Activated CD8-positive, alpha-beta T cell treated with anti-CD3 and anti-CD28 coated beads, Interleukin-2, amount 10 ng/mL, durations not matched to agents 7 days and 5 days (primary cell): ENCODE results near the gene NANOS3. TPM values are rescaled to one million over a fixed set of nuclear protein-coding genes. Genes with fewer than 3 reads are reported as not detected.
A peak's percentile ranks its signal among the peaks of the same experiment; 100 is the strongest.
"Not testable (repeated sequence)": the region's sequence is repeated elsewhere in the genome, so short reads cannot be mapped to it uniquely, and the experiment has no call there.

Experiments
- ATAC-seq: fragments of 150-1000 bp; cut with Tn5 transposase; one replicate; pipeline ENCODE4 v1.10.0; 2021; ENCODE audit warnings: moderate library complexity
- CTCF ChIA-PET: fragments of 350-600 bp; sonication (Branson Sonifier 250); formaldehyde crosslinking; loops from one replicate; lab custom pipeline; 2021; ENCODE audit warnings: antibody characterized with exemption; lab: Charles Lee
- POLR2A ChIA-PET: fragments of 350-600 bp; sonication (Branson Sonifier 250); formaldehyde crosslinking; loops from one replicate; lab custom pipeline; 2021; ENCODE audit warnings: antibody characterized with exemption; lab: Charles Lee
- DNase-seq: peaks from one replicate; pipeline ENCODE4 v3.0.0-alpha.2; 2020
- H3K27ac Mint-ChIP-seq: one replicate; pipeline ENCODE4 v1.8.0; 2021; ENCODE audit warnings: mild to moderate bottlenecking, mixed read lengths
- H3K27me3 Mint-ChIP-seq: one replicate; pipeline ENCODE4 v1.8.0; 2021; ENCODE audit warnings: low read depth, mixed read lengths
- H3K36me3 Mint-ChIP-seq: one replicate; pipeline ENCODE4 v1.8.0; 2021; ENCODE audit warnings: low read depth, mixed read lengths
- H3K4me1 Mint-ChIP-seq: one replicate; pipeline ENCODE4 v1.8.0; 2021; ENCODE audit warnings: low read depth, mixed read lengths
- H3K4me3 Mint-ChIP-seq: one replicate; pipeline ENCODE4 v1.8.0; 2021; ENCODE audit warnings: mild to moderate bottlenecking, mixed read lengths
- H3K9me3 Mint-ChIP-seq: one replicate; pipeline ENCODE4 v1.8.0; 2022; ENCODE audit warnings: mixed read lengths; ENCODE audit not compliant: insufficient read depth
- total RNA-seq, 2 experiments: library from RNA; stranded (reverse); gene quantifications; one replicate each; pipeline ENCODE4 v1.2.3, GENCODE V29; 2021

Gene NANOS3
- total RNA-seq, 2 experiments from 2014 or later, result 0.60 to 0.90 TPM

DNA sequence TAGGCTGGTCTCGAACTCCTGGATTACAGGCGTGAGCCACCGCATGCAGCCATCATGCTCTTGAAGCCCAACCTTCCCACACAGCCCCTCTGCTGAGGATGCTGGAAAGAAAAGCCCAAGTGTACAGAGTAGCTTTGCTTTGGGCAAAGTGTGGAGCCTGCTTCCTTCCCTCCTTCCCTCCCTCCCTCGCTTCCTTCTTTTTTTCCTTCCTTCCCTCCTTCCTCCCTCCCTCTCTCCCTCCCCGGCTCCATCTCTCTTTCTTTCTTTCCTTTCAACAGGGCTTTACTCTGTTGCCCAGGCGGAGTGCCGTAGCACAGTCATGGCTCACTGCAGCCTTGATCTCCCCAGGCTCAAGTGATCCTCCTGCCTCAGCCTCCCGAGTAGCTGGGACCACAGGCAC lies 31.7 kb downstream of the NANOS3 start:
- Mint-ChIP-seq H3K36me3 (peaks cover 21% of the 10 kb centered on the region), H3K4me1 (peaks cover 28% of the 10 kb centered on the region), H3K9me3 (peaks cover 3% of the 10 kb centered on the region), H3K4me3 (no peak overlapping the region), H3K27ac (no peak overlapping the region), H3K27me3 (no peaks in the 10 kb centered on the region)
- DNase-seq, result no peak
- POLR2A ChIA-PET, result no interaction called here
- CTCF ChIA-PET, result no interaction called here
- no peak for ATAC-seq

- peaks cover 21% of the 10 kb centered on the region for H3K4me1 Mint-ChIP-seq
- peaks cover 21% of the 10 kb centered on the region for H3K36me3 Mint-ChIP-seq
- POLR2A ChIA-PET, result no interaction called here
Measured at GRCh38 chr19:13909430-13909829, 32.5 kb downstream of the NANOS3 start.

GRCh38 chr19:13913352-13913751 lies 36.4 kb downstream of the NANOS3 start:
- DNase-seq (no peak), ATAC-seq (no peak)
- H3K27me3 Mint-ChIP-seq, result no peaks in the 10 kb centered on the region
- no peak overlapping the region for H3K27ac Mint-ChIP-seq
- no peaks in the 10 kb centered on the region for H3K9me3 Mint-ChIP-seq
- no peaks in the 10 kb centered on the region for H3K4me1 Mint-ChIP-seq
- ChIA-PET POLR2A (no interaction called here), CTCF (no interaction called here)
- H3K4me3 Mint-ChIP-seq, result no peak overlapping the region
- peaks cover 27% of the 10 kb centered on the region for H3K36me3 Mint-ChIP-seq

More at GRCh38 chr19:13909430-13909829, 32.5 kb downstream of the NANOS3 start:
- H3K27me3 Mint-ChIP-seq, result no peaks in the 10 kb centered on the region
- no peak overlapping the region for H3K4me3 Mint-ChIP-seq
- H3K9me3 Mint-ChIP-seq, result peaks cover 3% of the 10 kb centered on the region
- no peak overlapping the region for H3K27ac Mint-ChIP-seq
- CTCF ChIA-PET, result no interaction called here
- no peak for ATAC-seq
- no peak for DNase-seq

GRCh38 chr19:13914777-13915176 lies 37.8 kb downstream of the NANOS3 start:
- Mint-ChIP-seq H3K4me3 (no peak overlapping the region), H3K27ac (no peak overlapping the region), H3K27me3 (no peaks in the 10 kb centered on the region), H3K4me1 (no peaks in the 10 kb centered on the region), H3K36me3 (peaks cover 28% of the 10 kb centered on the region), H3K9me3 (no peaks in the 10 kb centered on the region)
- ATAC-seq (no peak), DNase-seq (no peak)
- ChIA-PET CTCF (interaction anchor here (1.0 to 1.5 kb wide), 2 partner anchors 128 to 157 kb away, joined by 3 read pairs; no protein-coding TSS in a partner anchor), POLR2A (no interaction called here)

GRCh38 chr19:13917888-13918406 lies 41.0 kb downstream of the NANOS3 start:
- H3K4me1 Mint-ChIP-seq, result peaks cover 4% of the 10 kb centered on the region
- no peaks in the 10 kb centered on the region for H3K9me3 Mint-ChIP-seq
- CTCF ChIA-PET, result no interaction called here
- peaks cover 43% of the 10 kb centered on the region for H3K36me3 Mint-ChIP-seq
- DNase-seq (no peak), ATAC-seq (no peak)
- H3K27ac Mint-ChIP-seq, result no peak overlapping the region
- POLR2A ChIA-PET, result interaction anchor here (2.5 kb wide), 1 partner anchor 11 kb away, joined by 10 read pairs; no protein-coding TSS in a partner anchor
- no peak overlapping the region for H3K4me3 Mint-ChIP-seq
- no peaks in the 10 kb centered on the region for H3K27me3 Mint-ChIP-seq

DNA sequence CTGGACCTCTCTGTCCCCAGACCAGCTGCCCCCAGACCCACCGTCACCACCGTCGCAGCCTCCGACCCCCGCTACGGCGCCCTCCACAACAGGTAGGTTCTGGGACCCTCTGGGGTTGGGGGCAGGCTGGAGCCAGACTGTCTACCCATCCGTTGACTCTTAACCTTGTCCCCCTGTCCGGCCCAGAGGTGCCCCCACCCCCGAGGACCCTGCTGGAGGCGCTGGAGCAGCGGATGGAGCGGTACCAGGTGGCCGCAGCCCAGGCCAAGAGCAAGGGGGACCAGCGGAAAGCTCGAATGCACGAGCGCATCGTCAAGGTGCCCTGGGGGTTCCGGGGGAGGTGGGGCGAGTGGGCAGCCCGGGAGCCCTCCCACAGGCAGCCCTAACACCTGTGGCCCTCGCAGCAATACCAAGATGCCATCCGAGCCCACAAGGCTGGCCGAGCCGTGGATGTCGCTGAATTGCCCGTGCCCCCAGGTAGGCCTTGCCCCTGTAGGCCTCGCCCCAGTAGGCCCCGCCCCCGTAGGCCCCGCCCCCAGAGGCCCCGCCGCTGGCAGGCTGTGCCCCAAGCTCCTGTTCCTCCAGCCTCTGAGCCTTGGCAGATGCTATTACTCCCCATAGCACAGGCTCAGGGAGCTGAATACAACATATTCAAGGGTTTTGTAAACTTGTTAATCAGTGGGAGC lies 41.9 kb downstream of the NANOS3 start:
- H3K36me3 Mint-ChIP-seq, result peaks cover 45% of the 10 kb centered on the region
- no peak for ATAC-seq
- H3K4me3 Mint-ChIP-seq, result no peak overlapping the region
- no peak overlapping the region for H3K27ac Mint-ChIP-seq
- H3K27me3 Mint-ChIP-seq, result no peaks in the 10 kb centered on the region
- no peak for DNase-seq
- H3K9me3 Mint-ChIP-seq, result no peaks in the 10 kb centered on the region
- ChIA-PET CTCF (no interaction called here), POLR2A (no interaction called here)
- peaks cover 4% of the 10 kb centered on the region for H3K4me1 Mint-ChIP-seq

GRCh38 chr19:13920524-13920923 lies 43.6 kb downstream of the NANOS3 start:
- H3K27ac Mint-ChIP-seq, result peak overlapping the region; percentile 39
- H3K4me3 Mint-ChIP-seq, result no peak overlapping the region
- DNase-seq (no peak), ATAC-seq (no peak)
- peaks cover 44% of the 10 kb centered on the region for H3K36me3 Mint-ChIP-seq
- H3K27me3 Mint-ChIP-seq, result no peaks in the 10 kb centered on the region
- ChIA-PET CTCF (interaction anchor here (1.0 to 1.2 kb wide), 3 partner anchors 17 to 138 kb away, joined by 3 to 6 read pairs (median 4); no protein-coding TSS in a partner anchor), POLR2A (interaction anchor here (0.6 kb wide), 1 partner anchor 78 kb away, joined by 3 read pairs; no protein-coding TSS in a partner anchor)
- H3K4me1 Mint-ChIP-seq, result peaks cover 4% of the 10 kb centered on the region
- no peaks in the 10 kb centered on the region for H3K9me3 Mint-ChIP-seq

DNA sequence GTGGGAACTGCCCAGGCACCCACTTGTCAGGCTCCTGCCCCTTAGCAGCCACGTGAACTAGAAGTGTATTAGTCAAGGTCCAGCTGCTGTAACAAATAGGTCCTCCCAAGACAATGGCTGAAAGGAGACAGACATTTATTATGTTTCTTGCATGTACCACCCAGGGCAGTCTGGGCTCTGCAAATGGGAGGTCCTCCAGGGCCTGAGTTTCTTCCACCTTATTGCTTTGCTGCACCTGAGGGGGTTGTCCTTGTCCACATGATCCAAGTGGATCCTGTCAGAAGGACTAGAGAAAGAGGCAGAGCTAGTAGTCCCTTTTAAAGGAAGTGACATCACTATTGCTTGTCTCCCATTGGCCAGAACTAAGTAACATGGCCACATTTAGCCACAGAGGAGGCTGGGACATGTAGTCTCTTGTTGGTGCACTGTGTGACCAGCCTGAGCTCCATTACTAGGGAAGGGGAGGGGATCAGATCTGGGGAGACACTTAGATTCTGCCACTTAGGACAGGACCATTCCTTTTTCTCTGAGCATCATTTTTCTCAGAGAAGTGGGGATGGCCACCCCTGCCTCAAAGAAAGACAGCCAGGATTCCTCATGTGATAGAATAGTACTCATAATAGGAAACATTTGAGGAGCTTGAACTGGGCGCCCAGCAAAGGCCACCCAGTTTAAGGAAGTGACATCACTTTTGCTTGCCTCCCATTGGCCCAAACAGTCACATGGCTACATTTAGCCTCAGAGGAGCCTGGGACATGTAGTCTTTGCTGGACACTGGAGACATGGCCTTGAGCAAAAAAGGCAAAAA lies 44.2 kb downstream of the NANOS3 start:
- peak; percentile 52 for DNase-seq
- ATAC-seq, result peak; percentile 80
- POLR2A ChIA-PET, result interaction anchor here (0.6 to 1.6 kb wide), 2 partner anchors 78 to 111 kb away, joined by 3 to 6 read pairs; partner anchors contain the start of gene IL27RA
- Mint-ChIP-seq H3K4me3 (no peak overlapping the region), H3K4me1 (peaks cover 4% of the 10 kb centered on the region), H3K27me3 (no peaks in the 10 kb centered on the region), H3K9me3 (no peaks in the 10 kb centered on the region), H3K36me3 (peaks cover 46% of the 10 kb centered on the region), H3K27ac (peak overlapping the region; percentile 65)
- CTCF ChIA-PET, result interaction anchor here (0.7 to 1.3 kb wide), 5 partner anchors 18 to 151 kb away, joined by 3 to 6 read pairs (median 3); partner anchors contain the start of genes IL27RA and MISP3

- H3K4me3 Mint-ChIP-seq, DNase-seq, H3K27ac Mint-ChIP-seq, H3K4me1 Mint-ChIP-seq, H3K27me3 Mint-ChIP-seq, ATAC-seq, H3K9me3 Mint-ChIP-seq: not testable (repeated sequence)
- ChIA-PET CTCF (interaction anchor here (1.3 kb wide), 1 partner anchor 150 kb away, joined by 3 read pairs; the partner anchor contains the start of gene MISP3), POLR2A (interaction anchor here (1.6 kb wide), 1 partner anchor 110 kb away, joined by 6 read pairs; the partner anchor contains the start of gene IL27RA)
- peaks cover 47% of the 10 kb centered on the region for H3K36me3 Mint-ChIP-seq
Measured at GRCh38 chr19:13922118-13922517, 45.2 kb downstream of the NANOS3 start.

DNA sequence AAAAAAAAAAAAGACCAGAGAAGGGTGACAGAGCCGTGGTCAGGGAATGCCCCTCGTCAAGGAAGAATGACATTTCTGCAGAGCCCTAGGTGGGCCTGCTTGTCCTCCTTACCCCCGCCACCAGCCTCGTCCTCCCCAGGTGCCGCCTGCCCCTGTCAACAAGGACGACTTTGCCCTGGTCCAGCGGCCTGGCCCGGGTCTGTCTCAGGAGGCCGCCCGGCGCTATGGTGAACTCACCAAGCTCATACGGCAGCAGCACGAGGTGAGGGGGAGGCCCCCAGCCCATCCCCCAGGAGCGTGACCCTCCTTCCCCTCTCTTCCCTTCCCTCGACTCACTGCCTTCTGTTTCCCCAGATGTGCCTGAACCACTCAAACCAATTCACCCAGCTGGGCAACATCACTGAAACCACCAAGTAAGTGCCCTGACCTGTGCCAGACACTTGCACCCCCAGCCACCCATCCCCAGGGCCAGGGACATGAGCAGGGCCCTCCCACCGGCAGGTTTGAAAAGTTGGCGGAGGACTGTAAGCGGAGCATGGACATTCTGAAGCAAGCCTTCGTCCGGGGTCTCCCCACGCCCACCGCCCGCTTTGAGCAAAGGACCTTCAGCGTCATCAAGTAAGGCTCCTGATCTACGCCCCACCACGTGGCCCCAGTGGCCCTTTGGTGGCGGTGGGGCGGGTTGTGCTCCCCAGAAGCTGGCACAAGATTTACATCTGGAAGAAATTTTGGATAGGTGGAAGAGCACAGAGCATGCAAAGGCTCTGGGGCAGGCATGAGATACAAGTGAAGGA lies 46.5 kb downstream of the NANOS3 start:
- ChIA-PET POLR2A (no interaction called here), CTCF (no interaction called here)
- Mint-ChIP-seq H3K36me3 (peaks cover 47% of the 10 kb centered on the region), H3K27ac (peak overlapping the region; percentile 16), H3K4me3 (no peak overlapping the region), H3K9me3 (no peaks in the 10 kb centered on the region), H3K4me1 (peaks cover 4% of the 10 kb centered on the region), H3K27me3 (no peaks in the 10 kb centered on the region)
- ATAC-seq (no peak), DNase-seq (no peak)

DNA sequence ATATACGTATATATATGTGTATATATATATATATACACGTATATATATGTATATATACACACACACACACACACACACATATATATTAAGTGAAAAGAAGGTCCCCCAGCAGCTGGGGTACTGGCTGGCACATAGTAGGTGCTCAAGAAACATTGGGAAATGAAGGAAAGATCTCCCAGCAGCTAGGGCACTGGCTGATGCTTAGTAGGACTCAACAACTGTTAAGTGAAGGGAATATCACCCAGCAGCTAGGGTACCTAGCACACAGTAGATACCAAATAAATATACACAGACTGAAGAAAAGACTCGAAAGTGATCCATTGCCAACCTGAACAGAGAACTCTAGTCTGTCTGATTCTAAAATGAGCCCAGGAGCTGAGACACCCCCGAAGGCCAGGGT lies 49.1 kb downstream of the NANOS3 start:
- Mint-ChIP-seq H3K9me3 (no peaks in the 10 kb centered on the region), H3K36me3 (peaks cover 35% of the 10 kb centered on the region), H3K4me3 (no peak overlapping the region), H3K27ac (no peak overlapping the region), H3K27me3 (no peaks in the 10 kb centered on the region), H3K4me1 (peaks cover 3% of the 10 kb centered on the region)
- CTCF ChIA-PET, result interaction anchor here (0.9 to 1.2 kb wide), 2 partner anchors 39 to 96 kb away, joined by 3 read pairs; no protein-coding TSS in a partner anchor
- POLR2A ChIA-PET, result interaction anchor here (0.9 kb wide), 1 partner anchor 15 kb away, joined by 3 read pairs; no protein-coding TSS in a partner anchor
- DNase-seq (no peak), ATAC-seq (no peak)
